GM20000 (cell line): ENCODE measurements around the gene SLC7A6.

Experiments
- DNase-seq: peaks from one replicate; pipeline ENCODE4 v3.0.0; 2012; ENCODE audit warnings: low spot score
- TF ChIP-seq, protein P1 (sequence below): IDR thresholded peaks from 2 replicates; pipeline ENCODE4 v1.5.1; 2012; ENCODE audit warnings: mild to moderate bottlenecking, control low read depth; ENCODE audit errors: extremely low read depth, missing control alignments

The SLC7A6 gene

DNA sequence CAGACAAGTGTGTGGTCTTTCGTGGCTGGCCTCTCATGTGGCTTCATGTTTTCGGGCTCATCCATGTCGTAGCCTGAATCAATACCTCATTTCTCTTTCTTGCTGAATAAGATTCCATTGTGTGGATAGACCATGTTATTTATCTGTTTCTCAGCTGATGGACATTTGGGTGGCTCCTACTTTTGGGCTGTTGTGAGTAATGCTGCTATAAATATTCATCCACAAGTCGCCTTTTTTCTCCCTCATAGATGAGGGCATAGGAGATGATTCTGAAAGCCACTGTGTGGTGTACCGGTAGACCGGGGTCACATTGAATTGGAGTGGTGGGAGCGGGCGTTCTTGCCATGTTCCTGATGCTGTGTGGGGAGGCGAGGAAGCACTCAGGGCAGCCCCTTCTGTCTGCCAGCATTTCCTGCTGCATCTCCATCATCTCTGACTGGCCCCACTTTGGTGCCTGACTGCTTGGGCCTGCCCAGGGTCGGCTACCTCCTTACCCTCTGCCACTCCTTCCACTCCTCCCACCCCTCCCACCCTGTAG lies 86.6 kb downstream of the SLC7A6 start:
- TF ChIP-seq, protein P1, sequence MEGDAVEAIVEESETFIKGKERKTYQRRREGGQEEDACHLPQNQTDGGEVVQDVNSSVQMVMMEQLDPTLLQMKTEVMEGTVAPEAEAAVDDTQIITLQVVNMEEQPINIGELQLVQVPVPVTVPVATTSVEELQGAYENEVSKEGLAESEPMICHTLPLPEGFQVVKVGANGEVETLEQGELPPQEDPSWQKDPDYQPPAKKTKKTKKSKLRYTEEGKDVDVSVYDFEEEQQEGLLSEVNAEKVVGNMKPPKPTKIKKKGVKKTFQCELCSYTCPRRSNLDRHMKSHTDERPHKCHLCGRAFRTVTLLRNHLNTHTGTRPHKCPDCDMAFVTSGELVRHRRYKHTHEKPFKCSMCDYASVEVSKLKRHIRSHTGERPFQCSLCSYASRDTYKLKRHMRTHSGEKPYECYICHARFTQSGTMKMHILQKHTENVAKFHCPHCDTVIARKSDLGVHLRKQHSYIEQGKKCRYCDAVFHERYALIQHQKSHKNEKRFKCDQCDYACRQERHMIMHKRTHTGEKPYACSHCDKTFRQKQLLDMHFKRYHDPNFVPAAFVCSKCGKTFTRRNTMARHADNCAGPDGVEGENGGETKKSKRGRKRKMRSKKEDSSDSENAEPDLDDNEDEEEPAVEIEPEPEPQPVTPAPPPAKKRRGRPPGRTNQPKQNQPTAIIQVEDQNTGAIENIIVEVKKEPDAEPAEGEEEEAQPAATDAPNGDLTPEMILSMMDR: no peak
- DNase-seq: no peak
